NCI-H2196 treated with DMSO at 0.1 percent for 48 hours (cell line): ENCODE results near the gene PANK4.
"Not testable (repeated sequence)": the region's sequence is repeated elsewhere in the genome, so short reads cannot be mapped to it uniquely, and the experiment has no call there.

Source experiments
- DNase-seq: peaks from one replicate; lab custom pipeline; 2025; ENCODE audit not compliant: unreplicated experiment; lab: John Stamatoyannopoulos, UW

The PANK4 gene

GRCh38 chr1:2559509-2560298 lies 33.3 kb upstream of the PANK4 start:
- DNase-seq: no peak

GRCh38 chr1:2558861-2559260 lies 32.5 kb upstream of the PANK4 start:
- DNase-seq: no peak

- no peak for DNase-seq
These were observed 32.0 kb upstream of the PANK4 start for GRCh38 chr1:2558420-2558819.

- DNase-seq: no peak
These were observed 31.3 kb upstream of the PANK4 start for GRCh38 chr1:2557482-2558400.

- DNase-seq: no peak
These were observed 30.5 kb upstream of the PANK4 start for GRCh38 chr1:2556678-2557481.

GRCh38 chr1:2556277-2556677 lies 29.9 kb upstream of the PANK4 start, which contains the start of gene TNFRSF14:
TSS of gene TNFRSF14 (plus strand) at chr1:2556371. CDS start at chr1:2556665, 294 bp downstream.
- DNase-seq: no peak

- DNase-seq: peak; percentile 31
These were observed 29.4 kb upstream of the PANK4 start for GRCh38 chr1:2555634-2556276.

GRCh38 chr1:2554621-2555387 lies 28.4 kb upstream of the PANK4 start:
- DNase-seq: no peak

- DNase-seq: no peak
These were observed 27.6 kb upstream of the PANK4 start for GRCh38 chr1:2553871-2554620.

- not testable (repeated sequence) for DNase-seq
These were observed 26.7 kb upstream of the PANK4 start for GRCh38 chr1:2553076-2553475.

- no peak for DNase-seq
These were observed 25.8 kb upstream of the PANK4 start for GRCh38 chr1:2552189-2552588.

GRCh38 chr1:2551544-2551943 lies 25.1 kb upstream of the PANK4 start:
- not testable (repeated sequence) for DNase-seq

- DNase-seq: not testable (repeated sequence)
These were observed 24.0 kb upstream of the PANK4 start for GRCh38 chr1:2550309-2550861.

GRCh38 chr1:2549367-2550029 lies 23.1 kb upstream of the PANK4 start:
- not testable (repeated sequence) for DNase-seq

GRCh38 chr1:2548068-2548589 lies 21.7 kb upstream of the PANK4 start:
- DNase-seq: peak; percentile 78

- DNase-seq: no peak
These were observed 21.0 kb upstream of the PANK4 start for GRCh38 chr1:2547210-2548067.
